ENCODE data around the gene GNAL. TPM values are rescaled to one million over a fixed set of nuclear protein-coding genes. Genes with fewer than 3 reads are reported as not detected.

GNAL gene
- total RNA-seq, 4 donors from 2014 or later: 13.3 to 22.0 (median 19.9) TPM

DNA sequence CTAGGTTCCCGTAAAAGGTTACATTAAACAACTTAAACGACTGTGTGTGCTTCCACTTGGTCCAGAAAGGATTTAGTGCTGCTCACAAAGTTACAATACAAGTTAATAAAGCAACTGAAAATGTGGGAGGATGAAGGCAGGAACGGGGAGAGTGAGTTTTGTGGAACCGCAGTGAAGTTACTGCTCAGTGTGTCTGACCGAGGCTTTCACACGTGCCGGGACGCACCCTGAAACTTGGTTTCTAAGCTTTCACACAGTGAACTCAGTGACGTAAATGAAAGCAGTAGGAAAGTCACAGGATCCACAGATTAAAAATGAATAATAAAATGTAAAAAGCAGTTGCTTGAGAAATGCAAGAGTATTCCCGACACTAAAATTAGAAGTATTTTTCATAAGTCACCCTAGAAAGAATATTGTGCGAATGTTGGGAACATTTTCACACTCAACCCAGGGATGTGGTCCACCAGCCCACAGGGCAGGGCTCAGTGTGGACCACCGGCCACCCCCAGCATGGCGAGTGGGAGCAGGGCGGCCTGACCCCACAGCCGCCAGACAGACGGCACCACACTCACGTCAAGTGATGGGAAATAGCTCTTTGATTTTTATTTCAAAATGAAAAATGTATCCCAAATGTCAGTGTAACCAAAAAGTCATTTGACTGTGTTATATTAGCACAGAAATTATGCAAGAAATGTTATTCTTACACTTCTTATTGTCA, 129.6 kb downstream of the GNAL start:
- H3K4me1 ChIP-seq: no peaks in the 10 kb centered on the region
- 75% methylated on average over 17 of the region's 17 CpGs for WGBS
- H3K9me3 ChIP-seq: peaks cover 0 to 5% (median 1%) of the 10 kb centered on the region in 4 donors
- H3K27me3 ChIP-seq: no peaks in the 10 kb centered on the region
- DNase-seq (ENCODE audit: extremely low spot score): no peak
- no peak overlapping the region for H3K4me3 ChIP-seq
- intact Hi-C loops (cut with DNase I): no loop called here
- H3K27ac ChIP-seq (replicated peaks in 1 of 4): no peak overlapping the region
- TF ChIP-seq, protein P1, sequence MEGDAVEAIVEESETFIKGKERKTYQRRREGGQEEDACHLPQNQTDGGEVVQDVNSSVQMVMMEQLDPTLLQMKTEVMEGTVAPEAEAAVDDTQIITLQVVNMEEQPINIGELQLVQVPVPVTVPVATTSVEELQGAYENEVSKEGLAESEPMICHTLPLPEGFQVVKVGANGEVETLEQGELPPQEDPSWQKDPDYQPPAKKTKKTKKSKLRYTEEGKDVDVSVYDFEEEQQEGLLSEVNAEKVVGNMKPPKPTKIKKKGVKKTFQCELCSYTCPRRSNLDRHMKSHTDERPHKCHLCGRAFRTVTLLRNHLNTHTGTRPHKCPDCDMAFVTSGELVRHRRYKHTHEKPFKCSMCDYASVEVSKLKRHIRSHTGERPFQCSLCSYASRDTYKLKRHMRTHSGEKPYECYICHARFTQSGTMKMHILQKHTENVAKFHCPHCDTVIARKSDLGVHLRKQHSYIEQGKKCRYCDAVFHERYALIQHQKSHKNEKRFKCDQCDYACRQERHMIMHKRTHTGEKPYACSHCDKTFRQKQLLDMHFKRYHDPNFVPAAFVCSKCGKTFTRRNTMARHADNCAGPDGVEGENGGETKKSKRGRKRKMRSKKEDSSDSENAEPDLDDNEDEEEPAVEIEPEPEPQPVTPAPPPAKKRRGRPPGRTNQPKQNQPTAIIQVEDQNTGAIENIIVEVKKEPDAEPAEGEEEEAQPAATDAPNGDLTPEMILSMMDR (IDR thresholded peaks at IDR 0.05): no peak
- no peak for TF ChIP-seq POLR2A (IDR thresholded peaks at IDR 0.05; ENCODE audit: low read depth)
- TF ChIP-seq POLR2AphosphoS5 (IDR thresholded peaks at IDR 0.05): no peak
- no peak for TF ChIP-seq EP300 (IDR thresholded peaks at IDR 0.05)
- H3K36me3 ChIP-seq: no peaks in the 10 kb centered on the region

DNA sequence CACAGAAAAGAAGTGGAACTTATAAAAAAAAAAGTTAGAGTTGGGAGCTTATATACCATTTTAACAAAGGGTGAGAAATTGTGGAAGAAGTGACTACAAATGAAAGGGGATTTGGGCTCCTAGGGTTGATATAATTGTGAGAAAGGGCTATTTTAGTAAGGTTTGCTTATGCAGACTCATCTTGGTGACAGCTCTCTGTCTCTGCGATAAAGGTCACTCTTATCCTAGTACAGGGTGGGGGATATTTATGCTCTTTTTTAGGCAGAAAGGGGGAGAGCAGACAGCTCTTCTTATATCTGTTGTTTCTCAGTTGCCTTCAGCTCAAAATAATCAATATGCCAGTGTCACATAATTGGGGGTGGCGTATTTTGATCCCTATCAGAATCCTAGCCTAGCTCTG, 130.9 kb downstream of the GNAL start:
- intact Hi-C loops (cut with DNase I): no loop called here
- TF ChIP-seq POLR2A (IDR thresholded peaks at IDR 0.05; ENCODE audit: low read depth) (no peak), EP300 (IDR thresholded peaks at IDR 0.05) (no peak), POLR2AphosphoS5 (IDR thresholded peaks at IDR 0.05) (no peak)
- TF ChIP-seq, protein P1 (IDR thresholded peaks at IDR 0.05): no peak

DNA sequence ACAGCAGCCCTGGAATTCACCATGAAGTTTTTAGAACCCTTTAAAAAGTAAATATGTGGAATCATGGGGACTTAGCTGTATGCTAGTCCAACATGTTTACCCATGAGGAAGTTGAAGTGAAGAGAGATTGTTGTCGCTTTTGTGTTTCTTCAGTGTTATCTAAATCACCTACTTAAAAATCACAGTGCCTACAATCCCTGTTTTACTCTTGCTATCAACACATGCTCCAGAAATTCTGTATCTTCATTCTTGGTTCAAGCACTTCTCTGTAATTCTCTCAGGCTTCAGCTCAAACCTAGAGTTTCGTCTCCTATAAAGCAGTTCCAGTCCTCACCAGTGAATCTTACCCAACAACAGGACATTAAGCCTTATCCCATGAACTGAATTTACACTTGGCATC, 131.6 kb downstream of the GNAL start:
- H3K4me1 ChIP-seq: no peaks in the 10 kb centered on the region
- no peaks in the 10 kb centered on the region for H3K36me3 ChIP-seq
- intact Hi-C loops (cut with DNase I): no loop called here
- no peaks in the 10 kb centered on the region for H3K27me3 ChIP-seq
- no peak overlapping the region for H3K27ac ChIP-seq (replicated peaks in 1 of 4)
- peaks cover 0 to 5% (median 1%) of the 10 kb centered on the region in 4 donors for H3K9me3 ChIP-seq
- TF ChIP-seq EP300 (IDR thresholded peaks at IDR 0.05): no peak
- TF ChIP-seq, protein P1 (IDR thresholded peaks at IDR 0.05): no peak
- TF ChIP-seq POLR2A (IDR thresholded peaks at IDR 0.05; ENCODE audit: low read depth): no peak
- no peak for TF ChIP-seq POLR2AphosphoS5 (IDR thresholded peaks at IDR 0.05)
- 67% methylated on average over 2 of the region's 2 CpGs for WGBS
- H3K4me3 ChIP-seq: no peak overlapping the region
- no peak for DNase-seq (ENCODE audit: extremely low spot score)

More for the DNA sequence above, 130.9 kb downstream of the GNAL start:
- Histone ChIP-seq H3K27ac (replicated peaks in 1 of 4) (no peak overlapping the region), H3K27me3 (no peaks in the 10 kb centered on the region), H3K9me3 (peaks cover 0 to 5% (median 1%) of the 10 kb centered on the region in 4 donors), H3K4me1 (no peaks in the 10 kb centered on the region), H3K4me3 (no peak overlapping the region), H3K36me3 (no peaks in the 10 kb centered on the region)
- WGBS: 90% methylated on average over 2 of the region's 2 CpGs
- no peak for DNase-seq (ENCODE audit: extremely low spot score)

DNA sequence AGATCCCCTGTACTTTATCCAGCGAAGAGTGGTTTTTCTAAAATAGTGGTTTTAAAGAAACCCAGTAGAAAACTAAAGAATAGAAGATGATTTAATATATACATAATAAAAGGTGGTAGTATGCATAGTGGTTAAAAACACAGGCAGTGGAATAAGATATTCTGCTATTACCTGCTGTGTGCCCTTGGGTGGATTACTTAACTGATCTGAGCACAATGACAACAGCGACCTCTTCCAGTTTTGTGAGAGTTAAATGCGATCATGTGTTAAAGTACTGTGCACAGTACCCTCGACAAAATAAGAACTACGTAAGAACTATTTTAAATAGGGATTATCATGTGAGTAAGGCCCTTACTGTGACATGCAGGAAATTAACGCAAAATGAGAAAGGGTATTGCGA, 132.1 kb downstream of the GNAL start:
- peaks cover 0 to 5% (median 1%) of the 10 kb centered on the region in 4 donors for H3K9me3 ChIP-seq
- WGBS: 94% methylated on average over 7 of the region's 7 CpGs

More for the DNA sequence above, 132.1 kb downstream of the GNAL start:
- Histone ChIP-seq H3K4me1 (no peaks in the 10 kb centered on the region), H3K4me3 (no peak overlapping the region), H3K27ac (replicated peaks in 1 of 4) (no peak overlapping the region), H3K27me3 (no peaks in the 10 kb centered on the region), H3K36me3 (no peaks in the 10 kb centered on the region)
- no peak for DNase-seq (ENCODE audit: extremely low spot score)
- intact Hi-C loops (cut with DNase I): no loop called here
- no peak for TF ChIP-seq POLR2A (IDR thresholded peaks at IDR 0.05; ENCODE audit: low read depth)
- TF ChIP-seq POLR2AphosphoS5 (IDR thresholded peaks at IDR 0.05): no peak
- TF ChIP-seq, protein P1 (IDR thresholded peaks at IDR 0.05): no peak
- TF ChIP-seq EP300 (IDR thresholded peaks at IDR 0.05): no peak
